Ascending aorta (tissue), 2 donors: ENCODE measurements around the gene HDAC5. TPM values are rescaled to one million over a fixed set of nuclear protein-coding genes. Genes with fewer than 3 reads are reported as not detected.

Source experiments
- DNase-seq, 2 donors: peaks; one replicate each; pipeline ENCODE4 v3.0.0-alpha.2; 2019; ENCODE audit warnings: low spot score in 2 of 2
- H3K27ac ChIP-seq, 2 donors: fragments of 200-600 bp; sonication (generic); one replicate each; pipeline ENCODE4 v1.5.1; 2016 to 2017; ENCODE audit warnings: mild to moderate bottlenecking in 1 of 2
- H3K27me3 ChIP-seq: fragments of 200-600 bp; sonication (generic); one replicate; pipeline ENCODE4 v1.5.1; 2017
- H3K36me3 ChIP-seq, 2 donors: fragments of 200-600 bp; sonication (generic); one replicate each; pipeline ENCODE4 v1.5.1; 2016
- H3K4me1 ChIP-seq, 2 donors: fragments of 200-600 bp; sonication (generic); one replicate each; pipeline ENCODE4 v1.5.1; 2016 to 2017; ENCODE audit warnings: mild to moderate bottlenecking in 1 of 2
- H3K4me3 ChIP-seq, 2 donors: fragments of 200-600 bp; sonication (generic); one replicate each; pipeline ENCODE4 v1.5.1; 2016 to 2017; ENCODE audit warnings: mild to moderate bottlenecking in 1 of 2
- H3K9me3 ChIP-seq, 2 donors: fragments of 200-600 bp; sonication (generic); one replicate each; pipeline ENCODE4 v1.5.1; 2016
- CTCF ChIP-seq, 3 experiments: fragments of 200-600 bp in 2 of 3; fragments of 450-650 bp in 1 of 3; sonication (generic) in 2 of 3; IDR thresholded peaks; one replicate each; pipeline ENCODE4 v1.5.1; 2016 to 2019; ENCODE audit warnings: antibody characterized with exemption in 3 of 3, mild to moderate bottlenecking in 1 of 3, moderate library complexity in 1 of 3
- intact Hi-C: fragments of 100-400 bp; cut with DNase I; formaldehyde crosslinking; loops from one replicate; pipeline ENCODE4 v1.15.1; 2023
- total RNA-seq: library from RNA; depleted of rRNA; stranded (reverse); fragments of >200 nt; gene quantifications from one replicate; pipeline ENCODE4 v1.1.0, GENCODE V29; 2016

Gene HDAC5
- total RNA-seq, 1 donor from 2014 or later, result 189 TPM

DNA sequence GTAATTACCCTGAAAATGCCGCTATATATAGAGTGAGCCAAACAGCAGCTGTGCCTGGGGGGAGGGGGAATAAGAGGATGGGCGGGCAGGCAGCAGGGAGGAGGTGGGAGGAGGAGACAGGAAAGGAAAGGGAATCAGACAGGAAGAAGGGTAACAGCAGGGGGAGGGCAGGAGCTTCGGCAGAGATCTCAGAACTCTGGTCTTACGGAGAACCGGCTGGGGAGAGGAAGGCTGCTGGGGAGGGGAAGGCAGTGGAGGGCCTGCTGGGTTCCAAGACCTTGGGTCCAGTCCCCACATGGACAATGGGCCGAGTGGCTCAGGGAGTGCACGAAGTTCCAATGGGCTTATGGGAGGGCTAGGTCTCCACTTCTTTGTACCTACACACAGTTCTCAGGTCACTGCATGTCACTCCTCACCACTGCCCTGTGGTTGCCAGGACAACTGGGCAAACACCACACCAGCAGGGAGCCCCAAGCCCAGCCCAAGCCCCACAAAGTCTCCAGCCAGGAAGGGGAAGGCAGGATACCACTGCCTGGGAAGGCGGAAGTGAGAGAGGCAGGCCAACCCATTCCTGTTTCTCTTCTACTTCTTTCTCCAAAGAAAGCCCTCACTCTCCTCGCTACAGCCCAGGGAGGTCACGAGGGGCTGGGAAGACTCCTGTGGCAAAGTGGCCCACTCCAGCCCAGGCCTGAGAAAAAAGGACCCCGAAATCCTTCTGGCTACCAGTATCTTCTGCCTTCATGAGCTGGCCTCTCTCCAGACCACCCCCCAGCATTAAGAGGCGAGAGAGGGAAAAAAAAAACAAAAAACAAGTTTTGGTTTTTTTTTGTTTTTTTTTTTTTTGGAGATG lies 27.6 kb downstream of the HDAC5 start:
- Histone ChIP-seq H3K27ac (peak overlapping the region; percentile 80 to 84), H3K36me3 (peaks cover 29 to 36% of the 10 kb centered on the region in 2 donors), H3K27me3 (no peaks in the 10 kb centered on the region), H3K4me1 (peaks cover 20 to 41% of the 10 kb centered on the region in 2 donors), H3K9me3 (no peaks in the 10 kb centered on the region), H3K4me3 (peak overlapping the region; percentile 14 to 45)
- TF ChIP-seq CTCF (IDR thresholded peaks at IDR 0.05), result peak in 1 of 3 experiments; percentile 6
- peak in 1 of 2 donors; percentile 71 for DNase-seq
- intact Hi-C loops, result no loop called here

GRCh38 chr17:44095388-44095646 lies 28.1 kb downstream of the HDAC5 start:
- DNase-seq, result no peak
- peak overlapping the region; percentile 14 to 45 for H3K4me3 ChIP-seq
- TF ChIP-seq CTCF (IDR thresholded peaks at IDR 0.05), result no peak
- no peaks in the 10 kb centered on the region for H3K27me3 ChIP-seq
- H3K9me3 ChIP-seq, result no peaks in the 10 kb centered on the region
- intact Hi-C loops, result no loop called here
- peaks cover 20 to 37% of the 10 kb centered on the region in 2 donors for H3K4me1 ChIP-seq
- peak overlapping the region; percentile 80 to 84 for H3K27ac ChIP-seq
- peaks cover 34 to 41% of the 10 kb centered on the region in 2 donors for H3K36me3 ChIP-seq

GRCh38 chr17:44094701-44095387 lies 28.6 kb downstream of the HDAC5 start:
- peak overlapping the region in 1 of 2 donors; percentile 45 for H3K4me3 ChIP-seq
- DNase-seq, result no peak
- intact Hi-C loops, result no loop called here
- peak overlapping the region; percentile 80 to 84 for H3K27ac ChIP-seq
- H3K9me3 ChIP-seq, result no peaks in the 10 kb centered on the region
- peaks cover 38 to 46% of the 10 kb centered on the region in 2 donors for H3K36me3 ChIP-seq
- peaks cover 20 to 34% of the 10 kb centered on the region in 2 donors for H3K4me1 ChIP-seq
- TF ChIP-seq CTCF (IDR thresholded peaks at IDR 0.05), result no peak
- no peaks in the 10 kb centered on the region for H3K27me3 ChIP-seq

- H3K36me3 ChIP-seq, result peaks cover 53 to 57% of the 10 kb centered on the region in 2 donors
These were observed 30.1 kb downstream of the HDAC5 start for GRCh38 chr17:44093231-44093900.

More at GRCh38 chr17:44093231-44093900, 30.1 kb downstream of the HDAC5 start:
- H3K27ac ChIP-seq, result no peak overlapping the region
- H3K4me1 ChIP-seq, result peaks cover 20 to 31% of the 10 kb centered on the region in 2 donors
- intact Hi-C loops, result no loop called here
- no peak for DNase-seq
- H3K4me3 ChIP-seq, result no peak overlapping the region
- TF ChIP-seq CTCF (IDR thresholded peaks at IDR 0.05), result no peak
- H3K27me3 ChIP-seq, result no peaks in the 10 kb centered on the region
- no peaks in the 10 kb centered on the region for H3K9me3 ChIP-seq
